ENCODE data around the gene KRTAP10-12. TPM values are rescaled to one million over a fixed set of nuclear protein-coding genes. Genes with fewer than 3 reads are reported as not detected.

Gene KRTAP10-12
- total and polyA plus RNA-seq, 10 of the 15 experiments (the other 5 are each of a cell fraction or from before 2014, with no cell fraction given) = not detected

DNA sequence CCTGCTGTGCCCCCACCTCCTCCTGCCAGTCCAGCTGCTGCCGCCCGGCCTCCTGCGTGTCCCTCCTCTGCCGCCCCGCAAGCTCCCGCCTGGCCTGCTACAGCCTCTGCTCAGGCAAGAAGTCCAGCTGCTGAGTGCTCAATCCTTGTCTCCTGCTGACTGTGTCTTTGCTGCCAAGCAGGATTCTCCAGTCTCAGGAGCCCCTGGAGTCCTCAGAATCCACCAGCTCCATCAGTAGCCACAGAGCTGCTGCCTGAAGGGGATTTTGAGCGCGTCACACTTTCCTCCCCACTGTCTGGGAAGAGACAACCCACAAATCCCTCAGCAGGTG, 49.8 kb upstream of the KRTAP10-12 start (continued):
- TF ChIP-seq CEBPB (IDR thresholded peaks at IDR 0.05; ENCODE audit: borderline replicate concordance in 1 of 2, low read depth in 2 of 2, low read length in 2 of 2) = no peak
- no peak for TF ChIP-seq ESRRA (IDR thresholded peaks at IDR 0.05; ENCODE audit: low read length)
- TF ChIP-seq SIX5 (IDR thresholded peaks at IDR 0.05; ENCODE audit: low read depth, low read length, severe bottlenecking) = no peak
- no peak for TF ChIP-seq USF2 (IDR thresholded peaks at IDR 0.05; ENCODE audit: borderline replicate concordance, low read depth, low read length)

GRCh38 chr21:44648557-44649311, 48.2 kb upstream of the KRTAP10-12 start:
- no peaks in the 10 kb centered on the region for H4K20me1 ChIP-seq (ENCODE audit: control insufficient read depth, insufficient read depth)
- no peak for TF ChIP-seq POU2F2 (IDR thresholded peaks at IDR 0.05; ENCODE audit: borderline replicate concordance, low read depth, low read length)
- no peak for TF ChIP-seq CBX5 (IDR thresholded peaks at IDR 0.05; ENCODE audit: low read depth)
- no peak for TF ChIP-seq KAT2A (conservative IDR thresholded peaks at IDR 0.05; ENCODE audit: control insufficient read depth, low read depth, low read length)
- no peak for TF ChIP-seq FOXM1 (IDR thresholded peaks at IDR 0.05; ENCODE audit: low read depth, low read length)
- TF ChIP-seq YY1 (IDR thresholded peaks at IDR 0.05; ENCODE audit: low read depth, low read length) = no peak
- no peak for TF ChIP-seq SMARCA5 (IDR thresholded peaks at IDR 0.05)
- intact Hi-C loops (cut with micrococcal nuclease; ENCODE audit: unreplicated experiment) (no loop called here), in situ Hi-C loops (cut with MboI) (no loop called here)
- no peaks in the 10 kb centered on the region for H3K79me2 ChIP-seq (ENCODE audit: control insufficient read depth, insufficient read depth, low read length)
- ChIA-PET SMC1A (ENCODE audit: uncharacterized antibody, unreplicated experiment) (no interaction called here), POLR2A (no interaction called here), CTCF (no interaction called here), RAD21 (ENCODE audit: unreplicated experiment) (no interaction called here)
- FAIRE-seq (no peak), DNase-seq (ENCODE audit: low read depth, low spot score) (no peak), ATAC-seq (no peak)
- WGBS (ENCODE audit: insufficient coverage, insufficient replicate concordance, low lambda C conversion rate, missing lambda C conversion rate) = 41% methylated on average over 33 of the region's 33 CpGs
- H3K36me3 ChIP-seq (ENCODE audit: control insufficient read depth in 2 of 2, insufficient read depth in 2 of 2, low read length in 1 of 2) = no peaks in the 10 kb centered on the region
- BruUV-seq (replicated peaks) = no TSS peak
- H3K27ac ChIP-seq (ENCODE audit: control insufficient read depth, insufficient read depth) = no peak overlapping the region
- no peak overlapping the region for H3K4me2 ChIP-seq (ENCODE audit: control insufficient read depth, insufficient read depth)
- no peaks in the 10 kb centered on the region for H3K27me3 ChIP-seq (replicated peaks in 1 of 2; ENCODE audit: control insufficient read depth in 2 of 2, insufficient read depth in 2 of 2, low read length in 1 of 2)
- peaks cover under 1% of the 10 kb centered on the region; the same call in 1 of the 3 replicates for H3K9me3 ChIP-seq (replicated peaks; ENCODE audit: control insufficient read depth, insufficient read depth, low read length)
- H2AFZ ChIP-seq (ENCODE audit: control insufficient read depth, low read depth, low read length) = no peak overlapping the region
- no peak overlapping the region for H3K4me3 ChIP-seq
- no peaks in the 10 kb centered on the region for H3K4me1 ChIP-seq (ENCODE audit: control insufficient read depth, insufficient read depth, low read length)
- no peak overlapping the region for H3K9ac ChIP-seq (ENCODE audit: control insufficient read depth, insufficient read depth, low read length)
